ENCODE measurements around the gene CORO7.

GRCh38 chr16:4306470-4307214 is 109.8 kb downstream of the CORO7 start:
- TF ChIP-seq CTCF (IDR thresholded peaks at IDR 0.05) (no peak), EZH2 (IDR thresholded peaks at IDR 0.05; ENCODE audit: borderline replicate concordance, insufficient read depth, low read depth, low read length, poor library complexity, severe bottlenecking) (no peak)
